Lower leg skin (tissue), 3 donors: ENCODE data around the gene ILK.

Experiments used
- POLR2A ChIP-seq, 2 donors: fragments of 450-650 bp; IDR thresholded peaks; one replicate each; pipeline ENCODE4 v1.6.1; 2016 to 2017; ENCODE audit warnings: antibody characterized with exemption in 2 of 2, mild to moderate bottlenecking in 1 of 2, moderate library complexity in 1 of 2
- TF ChIP-seq, protein P1 (sequence below), 3 donors: fragments of 450-650 bp; IDR thresholded peaks; one replicate each; pipeline ENCODE4 v1.5.1; 2016; ENCODE audit warnings: antibody characterized with exemption in 3 of 3, mild to moderate bottlenecking in 3 of 3, moderate library complexity in 2 of 3

DNA sequence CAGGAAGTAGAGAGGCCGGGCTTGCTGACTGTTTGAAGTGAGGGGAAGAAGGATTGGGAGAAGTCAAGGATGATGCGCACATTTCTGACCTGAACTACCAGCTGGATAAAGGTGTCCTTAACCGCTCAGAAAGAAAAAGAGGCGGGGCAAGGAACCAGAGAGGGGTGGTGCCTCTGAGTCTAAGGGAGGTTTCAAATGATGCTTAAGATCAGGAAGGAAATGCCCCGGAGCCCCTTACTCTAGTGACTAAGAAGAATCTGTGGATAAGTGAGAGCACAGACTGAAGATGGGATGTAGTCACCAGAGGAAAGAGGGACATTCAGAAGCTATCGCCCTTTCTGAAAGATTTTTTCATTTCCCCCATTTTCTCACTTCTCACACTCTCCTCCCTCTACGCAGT lies 39.4 kb downstream of the ILK start:
- TF ChIP-seq, protein P1, sequence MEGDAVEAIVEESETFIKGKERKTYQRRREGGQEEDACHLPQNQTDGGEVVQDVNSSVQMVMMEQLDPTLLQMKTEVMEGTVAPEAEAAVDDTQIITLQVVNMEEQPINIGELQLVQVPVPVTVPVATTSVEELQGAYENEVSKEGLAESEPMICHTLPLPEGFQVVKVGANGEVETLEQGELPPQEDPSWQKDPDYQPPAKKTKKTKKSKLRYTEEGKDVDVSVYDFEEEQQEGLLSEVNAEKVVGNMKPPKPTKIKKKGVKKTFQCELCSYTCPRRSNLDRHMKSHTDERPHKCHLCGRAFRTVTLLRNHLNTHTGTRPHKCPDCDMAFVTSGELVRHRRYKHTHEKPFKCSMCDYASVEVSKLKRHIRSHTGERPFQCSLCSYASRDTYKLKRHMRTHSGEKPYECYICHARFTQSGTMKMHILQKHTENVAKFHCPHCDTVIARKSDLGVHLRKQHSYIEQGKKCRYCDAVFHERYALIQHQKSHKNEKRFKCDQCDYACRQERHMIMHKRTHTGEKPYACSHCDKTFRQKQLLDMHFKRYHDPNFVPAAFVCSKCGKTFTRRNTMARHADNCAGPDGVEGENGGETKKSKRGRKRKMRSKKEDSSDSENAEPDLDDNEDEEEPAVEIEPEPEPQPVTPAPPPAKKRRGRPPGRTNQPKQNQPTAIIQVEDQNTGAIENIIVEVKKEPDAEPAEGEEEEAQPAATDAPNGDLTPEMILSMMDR (IDR thresholded peaks at IDR 0.05) = no peak
- no peak for TF ChIP-seq POLR2A (IDR thresholded peaks at IDR 0.05)
